ENCODE results near the gene GALNT5. TPM values are rescaled to one million over a fixed set of nuclear protein-coding genes. Genes with fewer than 3 reads are reported as not detected.

Gene GALNT5
- total RNA-seq, 5 donors from 2014 or later (not counting 1 experiment from before 2014, with no cell fraction given) = 0.09 to 0.23 (median 0.10) TPM; not detected in 2

DNA sequence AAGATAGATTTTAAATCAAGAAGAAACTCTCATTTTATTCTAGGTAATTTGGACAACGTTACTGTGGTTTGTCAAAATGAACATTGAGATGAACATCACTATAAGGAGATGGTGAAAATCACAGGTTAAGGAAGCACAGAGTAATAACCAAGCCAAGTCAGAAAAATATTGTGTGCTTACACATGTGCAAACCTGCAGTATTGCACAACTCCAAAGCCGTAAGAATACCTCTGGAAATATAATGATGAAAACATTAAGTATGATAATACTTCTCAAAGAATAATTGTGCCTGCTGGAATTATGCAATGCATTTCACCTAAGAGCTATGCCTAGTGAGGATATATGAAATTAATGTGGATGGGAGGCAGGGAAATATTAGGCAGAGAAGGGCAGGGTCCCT, 21.1 kb upstream of the GALNT5 start:
- Histone ChIP-seq H3K27ac (ENCODE audit: low read length) (no peak overlapping the region), H3K36me3 (ENCODE audit: control insufficient read depth in 2 of 2, extremely low read depth in 1 of 2, insufficient read depth in 1 of 2, low read length in 1 of 2) (no peaks in the 10 kb centered on the region), H3K4me3 (ENCODE audit: control insufficient read depth in 1 of 2, extremely low read depth in 1 of 2, low read length in 1 of 2) (no peak overlapping the region), H3K27me3 (replicated peaks in 1 of 2; ENCODE audit: control insufficient read depth in 2 of 2, extremely low read depth in 1 of 2, insufficient read depth in 2 of 2, low read length in 1 of 2) (peaks cover 0 to 6% of the 10 kb centered on the region in 2 experiments), H3K9me3 (no peaks in the 10 kb centered on the region), H3K4me1 (ENCODE audit: control insufficient read depth in 1 of 2, extremely low read depth in 1 of 2, insufficient read depth in 2 of 2, low read length in 2 of 2) (no peaks in the 10 kb centered on the region)
- no peaks in the 10 kb centered on the region for H3K36me3 Mint-ChIP-seq
- no peaks in the 10 kb centered on the region for H3K9me3 Mint-ChIP-seq
- no CpG with 5 or more reads among the region's 2 CpGs for WGBS (ENCODE audit: insufficient coverage)
- CTCF ChIA-PET = no interaction called here
- no peak overlapping the region for H3K27ac Mint-ChIP-seq
- POLR2A ChIA-PET = no interaction called here
- H3K27me3 Mint-ChIP-seq = peaks cover 7 to 12% of the 10 kb centered on the region in 2 donors
- ATAC-seq (replicated peaks in 1 of 4) = no peak
- DNase-seq = no peak
- H3K4me3 Mint-ChIP-seq = no peak overlapping the region
- no peaks in the 10 kb centered on the region for H3K4me1 Mint-ChIP-seq

DNA sequence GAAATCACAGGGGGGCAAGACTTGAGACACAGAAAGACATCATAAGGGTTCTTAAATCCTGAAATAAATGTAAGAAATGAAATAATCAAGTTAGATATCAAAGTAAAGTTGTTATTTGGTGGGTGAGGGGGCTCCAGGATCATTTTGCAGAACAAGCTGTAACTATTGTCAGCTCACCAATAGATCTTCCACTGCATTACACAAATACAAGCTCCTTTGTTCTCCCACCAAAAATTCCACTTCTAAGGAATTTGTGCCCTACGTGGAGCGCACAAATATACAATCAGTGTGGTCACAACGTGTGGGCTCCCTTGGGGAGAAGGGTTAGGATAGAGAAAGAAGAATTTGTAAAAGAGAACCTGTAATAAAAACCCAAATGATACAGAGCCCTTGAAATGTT, 19.2 kb upstream of the GALNT5 start:
- Histone ChIP-seq H3K27ac (ENCODE audit: low read length) (no peak overlapping the region), H3K36me3 (ENCODE audit: control insufficient read depth in 2 of 2, extremely low read depth in 1 of 2, insufficient read depth in 1 of 2, low read length in 1 of 2) (no peaks in the 10 kb centered on the region), H3K27me3 (replicated peaks in 1 of 2; ENCODE audit: control insufficient read depth in 2 of 2, extremely low read depth in 1 of 2, insufficient read depth in 2 of 2, low read length in 1 of 2) (peaks cover 0 to 6% of the 10 kb centered on the region in 2 experiments), H3K4me3 (ENCODE audit: control insufficient read depth in 1 of 2, extremely low read depth in 1 of 2, low read length in 1 of 2) (no peak overlapping the region), H3K4me1 (ENCODE audit: control insufficient read depth in 1 of 2, extremely low read depth in 1 of 2, insufficient read depth in 2 of 2, low read length in 2 of 2) (no peaks in the 10 kb centered on the region), H3K9me3 (no peaks in the 10 kb centered on the region)
- no peak for ATAC-seq (replicated peaks in 1 of 4)
- Mint-ChIP-seq H3K4me1 (no peaks in the 10 kb centered on the region), H3K4me3 (no peak overlapping the region), H3K9me3 (no peaks in the 10 kb centered on the region), H3K27me3 (peaks cover 3 to 9% of the 10 kb centered on the region in 2 donors), H3K27ac (no peak overlapping the region), H3K36me3 (no peaks in the 10 kb centered on the region)
- ChIA-PET POLR2A (no interaction called here), CTCF (no interaction called here)
- WGBS (ENCODE audit: insufficient coverage) = no CpG with 5 or more reads among the region's 3 CpGs
- no peak for DNase-seq

DNA sequence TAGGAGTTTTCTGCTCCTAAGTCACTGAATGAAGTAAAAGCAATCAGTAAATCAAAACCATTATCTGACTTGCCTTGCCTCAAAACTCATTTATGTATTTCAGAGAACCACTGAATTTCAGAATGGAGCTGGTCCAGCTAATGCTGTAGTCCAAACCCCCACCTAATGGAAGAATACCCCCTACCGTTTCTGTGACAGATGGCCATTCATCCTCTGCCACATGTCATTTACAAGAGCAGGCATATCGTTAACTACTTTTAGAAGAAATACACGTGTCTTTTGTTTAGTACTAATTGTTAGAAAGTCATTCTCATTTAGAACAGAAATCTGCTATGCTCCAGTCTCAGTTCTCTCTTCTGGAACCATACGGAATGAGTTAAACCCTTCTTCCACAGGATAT, 12.8 kb upstream of the GALNT5 start:
- no peak overlapping the region for H3K4me3 ChIP-seq (ENCODE audit: control insufficient read depth in 1 of 2, extremely low read depth in 1 of 2, low read length in 1 of 2)
- CTCF ChIA-PET = no interaction called here
- no peaks in the 10 kb centered on the region for H3K36me3 ChIP-seq (ENCODE audit: control insufficient read depth in 2 of 2, extremely low read depth in 1 of 2, insufficient read depth in 1 of 2, low read length in 1 of 2)
- H3K27ac ChIP-seq (ENCODE audit: low read length) = no peak overlapping the region
- no peaks in the 10 kb centered on the region for H3K9me3 ChIP-seq
- ATAC-seq (replicated peaks in 1 of 4) (no peak), DNase-seq (no peak)
- no peak overlapping the region for H3K4me3 Mint-ChIP-seq
- H3K36me3 Mint-ChIP-seq = no peaks in the 10 kb centered on the region
- no peak overlapping the region for H3K27ac Mint-ChIP-seq
- no peaks in the 10 kb centered on the region for H3K27me3 ChIP-seq (replicated peaks in 1 of 2; ENCODE audit: control insufficient read depth in 2 of 2, extremely low read depth in 1 of 2, insufficient read depth in 2 of 2, low read length in 1 of 2)
- peaks cover 0 to 9% of the 10 kb centered on the region in 2 donors for H3K27me3 Mint-ChIP-seq
- H3K4me1 Mint-ChIP-seq = no peaks in the 10 kb centered on the region
- H3K4me1 ChIP-seq (ENCODE audit: control insufficient read depth in 1 of 2, extremely low read depth in 1 of 2, insufficient read depth in 2 of 2, low read length in 2 of 2) = no peaks in the 10 kb centered on the region
- POLR2A ChIA-PET = no interaction called here
- H3K9me3 Mint-ChIP-seq = no peaks in the 10 kb centered on the region
- whole genome bisulfite sequencing (ENCODE audit: insufficient coverage) = no CpG with 5 or more reads among the region's 4 CpGs

DNA sequence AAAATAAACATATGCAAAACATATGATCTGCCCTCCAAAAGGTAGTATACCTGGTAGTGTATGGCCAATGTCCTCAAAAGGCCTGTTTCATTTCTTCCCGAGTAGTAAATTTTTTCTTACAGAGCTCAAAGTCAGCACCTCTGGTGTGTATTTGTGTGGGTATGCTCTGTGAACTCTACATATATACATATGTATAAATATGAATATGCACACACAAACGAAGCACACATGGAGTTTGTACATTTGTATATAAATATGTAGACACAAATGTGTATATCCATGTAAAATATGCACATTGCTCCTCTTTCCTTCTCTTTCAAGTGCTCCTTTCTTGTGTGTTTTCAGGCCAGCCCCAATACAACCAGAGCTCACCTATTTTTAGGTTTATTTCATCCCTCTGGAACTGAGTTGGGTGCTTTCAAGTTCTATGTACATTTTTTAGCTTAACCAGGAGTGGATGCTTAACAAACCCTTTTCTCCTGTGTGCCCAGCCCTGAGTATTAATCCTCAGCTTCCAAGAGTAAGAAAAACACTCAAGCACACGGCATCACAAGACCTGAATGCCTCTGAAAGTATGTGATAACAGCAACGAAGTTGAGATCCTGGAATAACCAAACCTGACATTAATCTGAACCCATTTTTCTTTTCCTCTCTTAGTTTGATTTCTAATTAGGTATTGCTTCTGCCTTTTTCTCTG, 12.2 kb upstream of the GALNT5 start:
- Mint-ChIP-seq H3K9me3 (no peaks in the 10 kb centered on the region), H3K27me3 (peaks cover 0 to 6% of the 10 kb centered on the region in 2 donors), H3K27ac (no peak overlapping the region), H3K4me3 (no peak overlapping the region), H3K36me3 (no peaks in the 10 kb centered on the region), H3K4me1 (no peaks in the 10 kb centered on the region)
- DNase-seq (no peak), ATAC-seq (replicated peaks in 1 of 4) (no peak)
- H3K27me3 ChIP-seq (replicated peaks in 1 of 2; ENCODE audit: control insufficient read depth in 2 of 2, extremely low read depth in 1 of 2, insufficient read depth in 2 of 2, low read length in 1 of 2) = no peaks in the 10 kb centered on the region
- WGBS (ENCODE audit: insufficient coverage) = no CpG with 5 or more reads among the region's 4 CpGs
- H3K4me3 ChIP-seq (ENCODE audit: control insufficient read depth in 1 of 2, extremely low read depth in 1 of 2, low read length in 1 of 2) = no peak overlapping the region
- H3K9me3 ChIP-seq = no peaks in the 10 kb centered on the region
- POLR2A ChIA-PET = no interaction called here
- H3K27ac ChIP-seq (ENCODE audit: low read length) = no peak overlapping the region
- CTCF ChIA-PET = no interaction called here
- H3K36me3 ChIP-seq (ENCODE audit: control insufficient read depth in 2 of 2, extremely low read depth in 1 of 2, insufficient read depth in 1 of 2, low read length in 1 of 2) = no peaks in the 10 kb centered on the region
- H3K4me1 ChIP-seq (ENCODE audit: control insufficient read depth in 1 of 2, extremely low read depth in 1 of 2, insufficient read depth in 2 of 2, low read length in 2 of 2) = no peaks in the 10 kb centered on the region

DNA sequence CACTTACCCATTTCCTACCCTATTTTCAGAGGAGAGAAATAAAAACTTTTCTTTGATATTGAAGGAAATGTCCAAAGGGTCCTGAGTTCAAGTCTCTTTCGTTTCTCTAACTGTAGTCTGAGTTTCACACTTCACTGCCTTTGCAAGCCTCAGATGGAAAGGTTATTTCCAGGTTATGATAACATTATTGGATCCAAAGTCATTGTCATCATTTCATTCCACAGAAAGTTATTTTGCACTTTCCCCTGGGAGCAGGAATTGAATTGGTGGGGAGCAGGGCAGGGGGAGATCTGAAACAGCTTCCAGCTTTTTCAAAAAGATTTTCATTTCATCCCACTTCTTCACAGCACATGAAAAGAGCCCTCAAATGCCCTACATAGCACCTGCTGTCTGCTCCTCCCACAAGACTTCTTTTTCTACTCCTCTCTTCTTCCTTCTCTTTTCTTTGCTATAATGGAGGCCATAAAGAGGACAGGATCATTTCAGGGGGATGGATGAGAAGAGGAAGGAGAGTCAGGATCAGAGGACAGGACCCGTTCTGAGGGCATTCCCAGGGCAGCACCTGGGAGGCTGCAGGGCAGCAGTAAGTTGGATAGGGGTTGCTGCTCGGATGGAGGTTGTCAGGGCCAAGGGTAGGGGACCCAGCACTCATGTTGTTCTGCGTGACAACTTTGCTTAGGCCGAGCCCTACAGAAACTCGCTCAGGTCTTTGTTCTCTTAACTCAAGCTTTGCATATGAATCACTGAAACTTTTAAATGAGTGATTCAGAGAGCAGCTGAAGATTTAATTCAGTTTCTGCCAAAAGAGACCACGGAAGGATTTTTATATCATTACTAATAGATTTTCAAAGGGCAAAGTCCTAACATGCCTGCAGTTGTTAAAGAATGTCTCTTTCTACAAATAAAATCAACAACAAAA, 11.4 kb upstream of the GALNT5 start:
- Histone ChIP-seq H3K27ac (ENCODE audit: low read length) (no peak overlapping the region), H3K4me1 (ENCODE audit: control insufficient read depth in 1 of 2, extremely low read depth in 1 of 2, insufficient read depth in 2 of 2, low read length in 2 of 2) (no peaks in the 10 kb centered on the region), H3K27me3 (replicated peaks in 1 of 2; ENCODE audit: control insufficient read depth in 2 of 2, extremely low read depth in 1 of 2, insufficient read depth in 2 of 2, low read length in 1 of 2) (no peaks in the 10 kb centered on the region), H3K36me3 (ENCODE audit: control insufficient read depth in 2 of 2, extremely low read depth in 1 of 2, insufficient read depth in 1 of 2, low read length in 1 of 2) (no peaks in the 10 kb centered on the region), H3K4me3 (ENCODE audit: control insufficient read depth in 1 of 2, extremely low read depth in 1 of 2, low read length in 1 of 2) (no peak overlapping the region), H3K9me3 (no peaks in the 10 kb centered on the region)
- no peak overlapping the region for H3K27ac Mint-ChIP-seq
- DNase-seq = no peak
- CTCF ChIA-PET = no interaction called here
- H3K4me3 Mint-ChIP-seq = no peak overlapping the region
- POLR2A ChIA-PET = no interaction called here
- no peaks in the 10 kb centered on the region for H3K4me1 Mint-ChIP-seq
- H3K27me3 Mint-ChIP-seq = peaks cover 2 to 6% of the 10 kb centered on the region in 2 donors
- WGBS (ENCODE audit: insufficient coverage) = 20% methylated on average over 2 of the region's 7 CpGs
- ATAC-seq (replicated peaks in 1 of 4) = no peak
- no peaks in the 10 kb centered on the region for H3K36me3 Mint-ChIP-seq
- no peaks in the 10 kb centered on the region for H3K9me3 Mint-ChIP-seq

DNA sequence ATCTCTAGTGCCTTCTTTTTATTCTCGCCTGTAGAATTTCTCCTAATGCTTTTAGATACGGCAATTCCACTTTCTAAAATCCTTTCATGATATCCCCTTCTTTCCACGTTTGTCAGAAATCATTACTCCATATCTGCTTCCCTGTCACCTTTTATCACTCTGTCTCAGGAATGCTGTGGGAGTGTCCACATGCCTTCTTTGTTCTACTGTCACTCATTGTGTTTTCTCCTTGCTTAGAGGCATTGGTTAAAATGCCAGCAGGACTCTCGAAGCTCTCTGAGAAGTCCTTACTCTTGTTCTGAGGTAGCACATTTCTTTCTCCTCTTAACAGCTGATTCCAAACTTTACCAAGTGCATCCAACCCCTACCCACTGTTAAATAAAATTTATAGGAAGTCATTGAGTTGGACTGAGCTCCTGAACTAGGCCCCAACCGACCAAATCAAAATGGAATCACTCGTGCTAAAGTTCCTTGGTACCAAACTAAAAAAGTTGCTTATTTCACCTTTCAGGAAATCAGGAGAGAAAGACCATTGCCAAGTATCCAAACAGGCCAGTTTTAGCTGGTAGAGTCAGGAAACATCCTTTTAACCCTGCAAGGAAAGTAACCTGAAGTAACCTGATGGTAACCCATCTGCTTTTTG, 10.6 kb upstream of the GALNT5 start:
- no peaks in the 10 kb centered on the region for H3K36me3 ChIP-seq (ENCODE audit: control insufficient read depth in 2 of 2, extremely low read depth in 1 of 2, insufficient read depth in 1 of 2, low read length in 1 of 2)
- Mint-ChIP-seq H3K4me3 (no peak overlapping the region), H3K27ac (no peak overlapping the region), H3K4me1 (no peaks in the 10 kb centered on the region), H3K27me3 (peaks cover 6% of the 10 kb centered on the region in 2 donors), H3K36me3 (no peaks in the 10 kb centered on the region), H3K9me3 (no peaks in the 10 kb centered on the region)
- DNase-seq (no peak), ATAC-seq (replicated peaks in 1 of 4) (no peak)
- ChIA-PET POLR2A (no interaction called here), CTCF (interaction anchor here in 1 of 2 donors (0.5 kb wide), 1 partner anchor 773 kb away, joined by 5 read pairs; no protein-coding TSS in a partner anchor)
- no peak overlapping the region for H3K4me3 ChIP-seq (ENCODE audit: control insufficient read depth in 1 of 2, extremely low read depth in 1 of 2, low read length in 1 of 2)
- 95% methylated on average over 4 of the region's 6 CpGs for WGBS (ENCODE audit: insufficient coverage)
- H3K9me3 ChIP-seq = no peaks in the 10 kb centered on the region
- no peaks in the 10 kb centered on the region for H3K4me1 ChIP-seq (ENCODE audit: control insufficient read depth in 1 of 2, extremely low read depth in 1 of 2, insufficient read depth in 2 of 2, low read length in 2 of 2)
- no peak overlapping the region for H3K27ac ChIP-seq (ENCODE audit: low read length)
- no peaks in the 10 kb centered on the region for H3K27me3 ChIP-seq (replicated peaks in 1 of 2; ENCODE audit: control insufficient read depth in 2 of 2, extremely low read depth in 1 of 2, insufficient read depth in 2 of 2, low read length in 1 of 2)

Measured in T-cell (primary cell).